GM23248 (cell line): ENCODE measurements around the gene S100B. TPM values are rescaled to one million over a fixed set of nuclear protein-coding genes. Genes with fewer than 3 reads are reported as not detected.

ENCODE experiments used
- DNase-seq: peaks from one replicate; pipeline ENCODE4 v3.0.0-alpha.2; 2015
- H2AFZ ChIP-seq: fragments of 200-600 bp; sonication (generic); 2 replicates; pipeline ENCODE4 v1.6.1; 2016; ENCODE audit warnings: antibody characterized with exemption
- H3F3A ChIP-seq: fragments of 200-600 bp; sonication (generic); 2 replicates; pipeline ENCODE4 v1.6.1; 2016; ENCODE audit warnings: mild to moderate bottlenecking, antibody characterized with exemption, mixed run types; ENCODE audit not compliant: insufficient read depth
- H3K27ac ChIP-seq: fragments of 200-600 bp; sonication (generic); 2 replicates; pipeline ENCODE4 v1.5.1; 2016; ENCODE audit warnings: mild to moderate bottlenecking
- H3K27me3 ChIP-seq: fragments of 200-600 bp; sonication (generic); replicated peaks from 2 replicates; pipeline ENCODE4 v1.6.1; 2016; ENCODE audit warnings: mild to moderate bottlenecking; ENCODE audit not compliant: insufficient read depth
- H3K36me3 ChIP-seq: fragments of 200-600 bp; sonication (generic); 2 replicates; pipeline ENCODE4 v1.6.1; 2016; ENCODE audit warnings: low read depth, mild to moderate bottlenecking
- H3K4me1 ChIP-seq: fragments of 200-600 bp; sonication (generic); 2 replicates; pipeline ENCODE4 v1.6.1; 2016; ENCODE audit warnings: mild to moderate bottlenecking; ENCODE audit not compliant: insufficient read depth
- H3K4me2 ChIP-seq: fragments of 200-600 bp; sonication (generic); one replicate; pipeline ENCODE4 v1.6.1; 2016; ENCODE audit warnings: mild to moderate bottlenecking; ENCODE audit not compliant: unreplicated experiment
- H3K4me3 ChIP-seq: fragments of 200-600 bp; sonication (generic); 2 replicates; pipeline ENCODE4 v1.5.1; 2016; ENCODE audit warnings: mild to moderate bottlenecking
- H3K79me2 ChIP-seq: fragments of 200-600 bp; sonication (generic); 2 replicates; pipeline ENCODE4 v1.6.1; 2016; ENCODE audit warnings: mild to moderate bottlenecking; ENCODE audit not compliant: insufficient read depth
- H3K9ac ChIP-seq: fragments of 200-600 bp; sonication (generic); 2 replicates; pipeline ENCODE4 v1.6.1; 2016; ENCODE audit warnings: mild to moderate bottlenecking
- H3K9me2 ChIP-seq: fragments of 200-600 bp; sonication (generic); 2 replicates; pipeline ENCODE4 v1.6.1; 2016; ENCODE audit warnings: mixed run types, mild to moderate bottlenecking, moderate library complexity; ENCODE audit not compliant: insufficient read depth
- H3K9me3 ChIP-seq: fragments of 200-600 bp; sonication (generic); one replicate; pipeline ENCODE4 v1.6.1; 2017; ENCODE audit warnings: low read depth
- H4K20me1 ChIP-seq: fragments of 200-600 bp; sonication (generic); 2 replicates; pipeline ENCODE4 v1.6.0; 2016; ENCODE audit not compliant: insufficient read depth
- EZH2 ChIP-seq: fragments of 200-600 bp; sonication (generic); IDR thresholded peaks from 2 replicates; pipeline ENCODE4 v1.6.1; 2018; ENCODE audit warnings: antibody characterized with exemption, mild to moderate bottlenecking; ENCODE audit not compliant: insufficient read depth, poor library complexity, severe bottlenecking
- EZH2phosphoT487 ChIP-seq: fragments of 200-600 bp; sonication (generic); IDR thresholded peaks from 2 replicates; pipeline ENCODE4 v1.6.1; 2018; ENCODE audit warnings: antibody characterized with exemption, moderate library complexity, mild to moderate bottlenecking, low read depth; ENCODE audit not compliant: insufficient read depth
- WGBS, 2 experiments: methylation state at CpG; one replicate each; pipeline ENCODE4 v1.1.6; 2015 to 2017; ENCODE audit warnings: low lambda C conversion rate in 2 of 2, low coverage in 1 of 2; ENCODE audit errors: missing lambda C conversion rate in 2 of 2; 5-methylcytosine and 5-hydroxymethylcytosine counted together
- in situ Hi-C: fragments of 300-500 bp; cut with MboI; formaldehyde crosslinking; loops from 2 replicates; pipeline ENCODE4 v1.15.0; 2020
- polyA plus RNA-seq: library from polyadenylated mRNA; unstranded; fragments of >200 nt; fragmentation: Nextera tagmentation; extraction: Ambion mirVana; gene quantifications from 2 replicates; pipeline ENCODE4 v1.2.1, GENCODE V29; 2016
- total RNA-seq: library from RNA; depleted of rRNA; stranded (reverse); fragments of >200 nt; shearing (Covaris generic); gene quantifications from 2 replicates; pipeline ENCODE4 v1.2.3, GENCODE V29; 2014

The S100B gene
- total and polyA plus RNA-seq, 2 experiments from 2014 or later: not detected

- in situ Hi-C loops: no loop called here
Measured at GRCh38 chr21:46557469-46557868, 47.4 kb downstream of the S100B start.

GRCh38 chr21:46556802-46557201, 48.1 kb downstream of the S100B start:
- no peaks in the 10 kb centered on the region for H4K20me1 ChIP-seq
- H3K9ac ChIP-seq: no peak overlapping the region
- no peaks in the 10 kb centered on the region for H3K4me1 ChIP-seq
- no peak overlapping the region for H3K27ac ChIP-seq
- H3K27me3 ChIP-seq: no peaks in the 10 kb centered on the region
- H3K4me3 ChIP-seq: no peak overlapping the region
- no peaks in the 10 kb centered on the region for H3K9me2 ChIP-seq
- peaks cover 16% of the 10 kb centered on the region; the same call in 1 of the 2 replicates for H3K36me3 ChIP-seq
- 95 to 98% methylated on average over 12 to 13 of the region's 13 CpGs for WGBS, 2 experiments
- no peaks in the 10 kb centered on the region for H3K79me2 ChIP-seq
- in situ Hi-C loops: no loop called here
- no peak for DNase-seq
- H3F3A ChIP-seq: no peaks in the 10 kb centered on the region
- no peak overlapping the region for H3K4me2 ChIP-seq
- H3K9me3 ChIP-seq: no peaks in the 10 kb centered on the region
- TF ChIP-seq EZH2 (no peak), EZH2phosphoT487 (no peak)
- H2AFZ ChIP-seq: no peak overlapping the region

More at GRCh38 chr21:46557469-46557868, 47.4 kb downstream of the S100B start:
- H4K20me1 ChIP-seq: no peaks in the 10 kb centered on the region
- no peak overlapping the region for H3K4me2 ChIP-seq
- H3K4me3 ChIP-seq: no peak overlapping the region
- H3K36me3 ChIP-seq: peaks cover 12% of the 10 kb centered on the region; the same call in 1 of the 2 replicates
- H3K9ac ChIP-seq: no peak overlapping the region
- no peaks in the 10 kb centered on the region for H3K79me2 ChIP-seq
- TF ChIP-seq EZH2phosphoT487: no peak
- no peak for DNase-seq
- no peaks in the 10 kb centered on the region for H3K9me3 ChIP-seq
- no peaks in the 10 kb centered on the region for H3K27me3 ChIP-seq
- no peak overlapping the region for H2AFZ ChIP-seq
- H3K27ac ChIP-seq: no peak overlapping the region
- H3K4me1 ChIP-seq: no peaks in the 10 kb centered on the region
- no peaks in the 10 kb centered on the region for H3K9me2 ChIP-seq
- H3F3A ChIP-seq: no peaks in the 10 kb centered on the region
- WGBS, 2 experiments: 95 to 100% methylated on average over 4 to 14 of the region's 14 CpGs

GRCh38 chr21:46555678-46556077, 49.2 kb downstream of the S100B start:
- Histone ChIP-seq H3F3A (no peaks in the 10 kb centered on the region), H3K9me3 (no peaks in the 10 kb centered on the region), H4K20me1 (no peaks in the 10 kb centered on the region), H3K9ac (no peak overlapping the region), H3K36me3 (peaks cover 13% of the 10 kb centered on the region; the same call in 1 of the 2 replicates), H3K4me1 (no peaks in the 10 kb centered on the region), H3K4me2 (no peak overlapping the region), H3K79me2 (no peaks in the 10 kb centered on the region), H3K27ac (no peak overlapping the region), H3K27me3 (no peaks in the 10 kb centered on the region), H3K9me2 (no peaks in the 10 kb centered on the region), H2AFZ (no peak overlapping the region), H3K4me3 (no peak overlapping the region)
- no peak for DNase-seq
- in situ Hi-C loops: no loop called here
- 88 to 90% methylated on average over 16 of the region's 16 CpGs for WGBS, 2 experiments
- TF ChIP-seq EZH2phosphoT487 (no peak), EZH2 (no peak)

GRCh38 chr21:46555225-46555617, 49.7 kb downstream of the S100B start:
- H3K27me3 ChIP-seq: no peaks in the 10 kb centered on the region
- H3F3A ChIP-seq: no peaks in the 10 kb centered on the region
- no peak overlapping the region for H3K4me2 ChIP-seq
- no peaks in the 10 kb centered on the region for H3K79me2 ChIP-seq
- H3K36me3 ChIP-seq: peaks cover 13% of the 10 kb centered on the region; the same call in 1 of the 2 replicates
- H4K20me1 ChIP-seq: no peaks in the 10 kb centered on the region
- H3K9me3 ChIP-seq: no peaks in the 10 kb centered on the region
- no peak overlapping the region for H3K9ac ChIP-seq
- WGBS, 2 experiments: 93 to 94% methylated on average over 8 to 9 of the region's 9 CpGs
- no peaks in the 10 kb centered on the region for H3K9me2 ChIP-seq
- no peaks in the 10 kb centered on the region for H3K4me1 ChIP-seq
- in situ Hi-C loops: no loop called here
- no peak overlapping the region for H2AFZ ChIP-seq
- no peak overlapping the region for H3K4me3 ChIP-seq
- DNase-seq: no peak
- TF ChIP-seq EZH2 (no peak), EZH2phosphoT487 (no peak)
- H3K27ac ChIP-seq: no peak overlapping the region
